Peyer's patch (tissue), 4 donors: ENCODE measurements around the gene SPATA3. TPM values are rescaled to one million over a fixed set of nuclear protein-coding genes. Genes with fewer than 3 reads are reported as not detected.
"Not testable (repeated sequence)": the region's sequence is repeated elsewhere in the genome, so short reads cannot be mapped to it uniquely, and the experiment has no call there.

Experiments used
- DNase-seq, 3 donors: peaks; one replicate each; pipeline ENCODE4 v3.0.0-alpha.2; 2017 to 2019
- H3K27ac ChIP-seq, 4 donors: fragments of 200-600 bp; sonication (generic); one replicate each; pipeline ENCODE4 v1.5.1; 2016 to 2019
- H3K27me3 ChIP-seq, 2 donors: fragments of 200-600 bp; sonication (generic); one replicate each; pipeline ENCODE4 v1.5.1; 2019
- H3K36me3 ChIP-seq, 3 donors: fragments of 200-600 bp; sonication (generic); one replicate each; pipeline ENCODE4 v1.5.1; 2016 to 2019
- H3K4me1 ChIP-seq, 4 donors: fragments of 200-600 bp; sonication (generic); one replicate each; pipeline ENCODE4 v1.5.1; 2016 to 2019
- H3K4me3 ChIP-seq, 4 donors: fragments of 200-600 bp; sonication (generic); 1 replicate in 3 of 4; 2 replicates in 1 of 4; pipeline ENCODE4 v1.5.1; 2016 to 2019; ENCODE audit warnings: mild to moderate bottlenecking in 1 of 4
- H3K9me3 ChIP-seq, 4 donors: fragments of 200-600 bp; sonication (generic); one replicate each; pipeline ENCODE4 v1.5.1; 2016 to 2019; ENCODE audit warnings: mild to moderate bottlenecking in 1 of 4
- POLR2A ChIP-seq, 2 donors: fragments of 450-650 bp; IDR thresholded peaks; one replicate each; pipeline ENCODE4 v1.5.1; 2017; ENCODE audit warnings: antibody characterized with exemption in 2 of 2, mild to moderate bottlenecking in 2 of 2, moderate library complexity in 2 of 2
- total RNA-seq, 4 donors: library from RNA; depleted of rRNA; stranded (reverse); fragments of >200 nt; gene quantifications; one replicate each; pipeline ENCODE4 v1.1.0, GENCODE V29; 2016
- TF ChIP-seq, protein P1 (sequence below), 6 experiments: fragments of 450-650 bp in 4 of 6; fragments of 200-600 bp in 2 of 6; sonication (generic) in 1 of 6; IDR thresholded peaks; one replicate each; pipeline ENCODE4 v1.5.1; 2017 to 2019; ENCODE audit warnings: antibody characterized with exemption in 6 of 6, mild to moderate bottlenecking in 3 of 6, moderate library complexity in 1 of 6

The SPATA3 gene
- total RNA-seq, 4 donors from 2014 or later: not detected

DNA sequence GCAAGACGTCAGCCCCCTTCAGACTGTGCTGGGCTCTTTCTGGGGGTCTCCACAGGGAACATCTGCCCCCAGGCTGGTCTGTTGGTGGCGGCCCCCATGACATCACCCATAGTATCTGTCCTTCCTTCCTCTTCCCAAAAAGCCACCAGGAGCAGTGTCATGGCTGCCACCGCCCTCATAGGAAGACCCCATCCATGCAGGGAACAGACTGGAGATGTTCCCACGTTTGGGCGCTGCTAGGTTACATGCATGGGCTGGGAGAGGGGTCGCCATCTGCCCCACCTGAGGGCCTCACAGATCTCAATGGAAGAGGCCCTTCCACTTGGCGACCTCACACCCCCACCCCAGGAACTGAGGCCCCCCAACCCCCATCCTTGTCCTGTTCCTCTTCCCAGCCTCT, 5.1 kb downstream of the SPATA3 start:
- Histone ChIP-seq H3K4me1 (no peaks in the 10 kb centered on the region), H3K4me3 (no peak overlapping the region), H3K36me3 (no peaks in the 10 kb centered on the region), H3K27me3 (no peaks in the 10 kb centered on the region), H3K27ac (no peak overlapping the region), H3K9me3 (no peaks in the 10 kb centered on the region)
- TF ChIP-seq, protein P1, sequence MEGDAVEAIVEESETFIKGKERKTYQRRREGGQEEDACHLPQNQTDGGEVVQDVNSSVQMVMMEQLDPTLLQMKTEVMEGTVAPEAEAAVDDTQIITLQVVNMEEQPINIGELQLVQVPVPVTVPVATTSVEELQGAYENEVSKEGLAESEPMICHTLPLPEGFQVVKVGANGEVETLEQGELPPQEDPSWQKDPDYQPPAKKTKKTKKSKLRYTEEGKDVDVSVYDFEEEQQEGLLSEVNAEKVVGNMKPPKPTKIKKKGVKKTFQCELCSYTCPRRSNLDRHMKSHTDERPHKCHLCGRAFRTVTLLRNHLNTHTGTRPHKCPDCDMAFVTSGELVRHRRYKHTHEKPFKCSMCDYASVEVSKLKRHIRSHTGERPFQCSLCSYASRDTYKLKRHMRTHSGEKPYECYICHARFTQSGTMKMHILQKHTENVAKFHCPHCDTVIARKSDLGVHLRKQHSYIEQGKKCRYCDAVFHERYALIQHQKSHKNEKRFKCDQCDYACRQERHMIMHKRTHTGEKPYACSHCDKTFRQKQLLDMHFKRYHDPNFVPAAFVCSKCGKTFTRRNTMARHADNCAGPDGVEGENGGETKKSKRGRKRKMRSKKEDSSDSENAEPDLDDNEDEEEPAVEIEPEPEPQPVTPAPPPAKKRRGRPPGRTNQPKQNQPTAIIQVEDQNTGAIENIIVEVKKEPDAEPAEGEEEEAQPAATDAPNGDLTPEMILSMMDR (IDR thresholded peaks at IDR 0.05): no peak
- no peak for TF ChIP-seq POLR2A (IDR thresholded peaks at IDR 0.05)
- no peak for DNase-seq

DNA sequence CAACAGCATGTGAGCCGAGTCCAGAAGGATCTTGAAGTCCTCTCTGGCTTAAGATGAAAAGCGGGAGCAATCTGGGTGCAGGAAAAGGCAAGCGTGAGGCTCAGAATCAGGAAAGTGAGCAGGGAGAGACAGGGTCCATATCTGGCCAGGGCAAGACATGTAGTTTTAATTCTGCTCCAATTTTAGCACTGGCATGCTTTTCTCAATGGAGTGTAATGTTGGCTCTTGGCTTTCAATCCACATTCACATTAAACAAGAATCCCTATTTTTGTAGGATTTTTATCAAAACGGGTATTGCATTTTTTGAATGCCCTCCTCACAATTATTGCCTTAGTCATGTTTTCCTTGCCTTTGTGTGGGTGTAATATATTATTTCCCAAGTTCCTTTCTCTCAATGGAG, 6.0 kb downstream of the SPATA3 start:
- H3K36me3 ChIP-seq: no peaks in the 10 kb centered on the region
- no peak overlapping the region for H3K4me3 ChIP-seq
- H3K27ac ChIP-seq: no peak overlapping the region
- H3K9me3 ChIP-seq: no peaks in the 10 kb centered on the region
- no peak for TF ChIP-seq POLR2A (IDR thresholded peaks at IDR 0.05)
- TF ChIP-seq, protein P1 (IDR thresholded peaks at IDR 0.05): no peak
- DNase-seq: no peak
- no peaks in the 10 kb centered on the region for H3K4me1 ChIP-seq
- no peaks in the 10 kb centered on the region for H3K27me3 ChIP-seq

DNA sequence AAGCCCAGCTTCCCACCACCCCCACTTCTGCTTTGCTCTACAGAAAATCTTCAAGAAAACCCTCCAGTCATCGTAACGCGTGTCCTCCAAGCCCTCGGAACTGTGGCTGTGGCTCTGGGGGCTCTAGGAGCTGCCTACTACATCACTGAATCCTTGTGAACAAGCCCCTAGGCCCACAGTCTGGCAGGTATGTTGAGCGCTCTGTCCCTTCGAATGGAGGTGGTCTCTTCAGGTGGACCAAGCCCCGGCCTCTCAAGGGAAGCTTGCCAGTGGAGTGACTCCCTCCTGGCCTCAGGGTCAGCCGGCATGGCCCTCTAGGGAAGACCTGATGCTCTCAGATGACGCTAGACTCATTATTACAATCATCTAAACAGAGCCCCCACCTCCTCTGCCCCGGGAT, 6.7 kb downstream of the SPATA3 start:
- H3K4me3 ChIP-seq: no peak overlapping the region
- no peaks in the 10 kb centered on the region for H3K27me3 ChIP-seq
- no peaks in the 10 kb centered on the region for H3K36me3 ChIP-seq
- no peak overlapping the region for H3K27ac ChIP-seq
- DNase-seq: no peak
- H3K9me3 ChIP-seq: no peaks in the 10 kb centered on the region
- TF ChIP-seq POLR2A (IDR thresholded peaks at IDR 0.05): no peak
- TF ChIP-seq, protein P1 (IDR thresholded peaks at IDR 0.05): no peak
- no peaks in the 10 kb centered on the region for H3K4me1 ChIP-seq

DNA sequence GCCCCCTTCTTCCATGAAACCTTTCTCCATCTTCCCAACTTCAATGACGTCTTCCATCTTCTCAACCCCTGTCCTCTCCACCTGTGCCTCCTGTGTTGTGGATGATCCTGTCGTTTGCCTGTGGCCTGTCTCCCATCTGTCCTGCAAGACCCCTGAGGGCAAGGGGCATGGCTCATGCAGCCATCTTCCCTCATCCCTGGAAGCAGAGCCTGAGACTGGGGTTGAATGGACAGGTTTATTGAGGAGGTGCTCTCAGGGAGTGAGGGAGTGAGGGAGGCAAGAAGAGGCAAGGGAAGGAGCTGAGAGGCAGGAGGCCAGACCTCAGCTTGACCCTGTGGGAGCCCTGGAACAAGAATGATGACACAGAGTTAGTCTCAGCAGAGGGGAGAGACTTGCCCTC, 7.3 kb downstream of the SPATA3 start:
- TF ChIP-seq, protein P1 (IDR thresholded peaks at IDR 0.05): no peak
- no peak for TF ChIP-seq POLR2A (IDR thresholded peaks at IDR 0.05)
- Histone ChIP-seq H3K4me3 (no peak overlapping the region), H3K27me3 (no peaks in the 10 kb centered on the region), H3K27ac (no peak overlapping the region), H3K9me3 (no peaks in the 10 kb centered on the region), H3K36me3 (no peaks in the 10 kb centered on the region), H3K4me1 (no peaks in the 10 kb centered on the region)
- no peak for DNase-seq

DNA sequence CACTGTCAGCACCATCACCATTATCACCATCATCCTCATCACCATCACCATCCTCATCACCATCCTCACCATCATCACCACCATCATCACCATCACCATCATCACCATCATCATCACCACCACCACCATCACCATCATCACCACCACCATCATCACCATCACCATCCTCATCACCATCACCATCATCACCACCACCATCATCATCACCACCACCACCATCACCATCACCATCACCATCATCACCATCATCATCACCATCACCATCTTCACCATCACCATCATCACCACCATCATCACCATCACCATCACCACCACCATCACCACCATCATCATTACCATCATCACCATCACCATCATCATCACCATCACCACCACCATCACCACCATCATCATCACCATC, 9.0 kb downstream of the SPATA3 start:
- H3K4me1 ChIP-seq, H3K27me3 ChIP-seq, H3K27ac ChIP-seq, DNase-seq, H3K4me3 ChIP-seq, H3K9me3 ChIP-seq, H3K36me3 ChIP-seq: not testable (repeated sequence)

DNA sequence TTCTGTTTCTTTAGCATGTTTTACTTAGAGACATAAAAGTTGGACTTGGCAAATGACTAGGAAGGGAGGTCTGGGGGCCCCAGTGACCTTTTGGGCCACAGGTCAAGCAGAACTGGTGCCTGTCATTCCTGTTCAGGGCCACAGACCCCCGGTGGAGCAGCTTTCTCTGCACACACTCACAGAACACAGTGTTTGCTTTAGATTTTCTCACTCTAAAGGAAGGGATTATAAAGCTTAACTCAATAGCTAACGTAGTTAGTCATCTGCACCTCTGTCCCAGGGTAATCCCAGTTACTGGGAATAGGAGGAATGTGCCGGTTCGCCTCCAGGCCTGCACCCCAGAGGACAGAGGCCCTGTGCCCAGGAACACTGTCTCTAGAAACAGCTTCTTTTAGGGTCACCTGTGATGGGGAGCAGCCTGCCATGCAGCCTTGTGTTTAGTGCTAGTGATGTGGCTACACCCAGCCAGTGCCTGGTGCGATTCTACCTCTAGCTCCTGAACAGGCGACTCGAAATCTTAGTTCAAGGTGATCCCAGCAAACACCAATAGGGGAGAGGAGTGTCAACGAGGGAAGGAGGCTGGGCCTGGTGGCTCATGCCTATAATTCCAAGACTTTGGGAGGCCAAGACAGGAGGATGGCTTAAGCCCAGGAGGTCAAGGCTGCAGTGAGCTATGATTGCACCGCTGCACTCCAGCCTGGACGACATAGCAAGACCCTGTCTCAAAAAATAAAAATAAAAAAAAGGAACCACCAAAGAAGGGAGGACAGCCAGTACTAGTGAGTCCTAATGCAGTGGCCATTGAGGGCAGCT, 11.6 kb downstream of the SPATA3 start:
- Histone ChIP-seq H3K36me3 (no peaks in the 10 kb centered on the region), H3K4me1 (no peaks in the 10 kb centered on the region), H3K4me3 (no peak overlapping the region), H3K27ac (no peak overlapping the region), H3K27me3 (no peaks in the 10 kb centered on the region), H3K9me3 (no peaks in the 10 kb centered on the region)
- DNase-seq: no peak
- no peak for TF ChIP-seq POLR2A (IDR thresholded peaks at IDR 0.05)
- TF ChIP-seq, protein P1 (IDR thresholded peaks at IDR 0.05): no peak
